GM12864 (cell line): ENCODE results near the gene TRAPPC8.
"Not testable (repeated sequence)": the region's sequence is repeated elsewhere in the genome, so short reads cannot be mapped to it uniquely, and the experiment has no call there.

Source experiments
- DNase-seq: peaks from one replicate; pipeline ENCODE4 v3.0.0-alpha.2; 2011; ENCODE audit warnings: low read depth
- H3K4me3 ChIP-seq: 2 replicates; pipeline ENCODE4 v1.5.1; 2011; ENCODE audit warnings: mild to moderate bottlenecking, low read depth, low read length, control low read depth
- CTCF ChIP-seq: IDR thresholded peaks from 2 replicates; pipeline ENCODE4 v1.5.1; 2011; ENCODE audit warnings: low read depth, mild to moderate bottlenecking, moderate library complexity, low read length, control low read depth, inconsistent platforms; ENCODE audit errors: missing control alignments

TRAPPC8 gene

GRCh38 chr18:31825772-31826171, 117.2 kb downstream of the TRAPPC8 start:
- no peak for DNase-seq
- TF ChIP-seq CTCF: no peak
- H3K4me3 ChIP-seq: no peak overlapping the region

- no peak for DNase-seq
- no peak for TF ChIP-seq CTCF
- H3K4me3 ChIP-seq: no peak overlapping the region
Measured at GRCh38 chr18:31821545-31822171, 121.3 kb downstream of the TRAPPC8 start.

GRCh38 chr18:31819925-31820229, 123.1 kb downstream of the TRAPPC8 start:
- no peak for TF ChIP-seq CTCF
- no peak for DNase-seq
- H3K4me3 ChIP-seq: no peak overlapping the region

- peak; percentile 29 for DNase-seq
- no peak overlapping the region for H3K4me3 ChIP-seq
- TF ChIP-seq CTCF: peak; percentile 70
Measured at GRCh38 chr18:31819106-31819924, 123.6 kb downstream of the TRAPPC8 start.

GRCh38 chr18:31814132-31814531, 128.8 kb downstream of the TRAPPC8 start:
- H3K4me3 ChIP-seq: no peak overlapping the region
- no peak for DNase-seq
- no peak for TF ChIP-seq CTCF

GRCh38 chr18:31810336-31811130, 132.4 kb downstream of the TRAPPC8 start:
- DNase-seq, H3K4me3 ChIP-seq: not testable (repeated sequence)

- not testable (repeated sequence) for DNase-seq
Measured at GRCh38 chr18:31809049-31809448, 133.9 kb downstream of the TRAPPC8 start.

More at GRCh38 chr18:31809049-31809448, 133.9 kb downstream of the TRAPPC8 start:
- H3K4me3 ChIP-seq: not testable (repeated sequence)
